ENCODE measurements around the gene IL11.

IL11 gene

DNA sequence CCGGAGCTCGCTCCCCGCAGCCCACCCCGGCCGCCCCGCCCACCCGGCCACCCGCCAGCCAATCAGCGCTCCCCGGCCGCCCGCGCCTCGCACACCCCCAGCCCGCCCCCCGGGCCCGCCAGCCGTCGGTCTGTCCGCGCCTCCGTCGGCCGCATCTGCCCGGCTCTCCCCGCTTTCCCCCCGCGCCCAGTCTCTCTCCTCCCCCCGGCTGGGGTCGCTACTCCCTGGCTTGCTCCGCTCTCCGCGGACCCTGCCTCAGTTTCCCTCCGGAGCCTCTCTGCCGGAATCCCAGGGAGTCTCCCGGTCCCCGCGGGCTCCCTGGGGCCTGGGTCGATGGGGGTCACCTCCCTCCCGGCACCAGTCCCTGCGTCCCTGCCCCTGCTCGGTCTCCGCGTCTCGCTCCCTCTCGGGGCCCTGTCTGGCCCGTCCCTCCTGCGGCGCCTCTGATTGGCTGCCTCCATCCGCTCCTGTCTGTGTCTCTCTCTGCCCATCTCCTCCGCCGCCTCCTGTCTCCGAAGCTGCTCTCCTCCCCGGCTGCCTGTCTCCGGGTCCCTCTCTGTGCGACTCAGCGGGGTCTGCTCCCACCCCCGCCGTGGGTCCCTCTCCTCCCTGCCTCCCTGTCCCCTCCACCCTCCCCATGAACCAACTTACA lies 484 bp downstream of the IL11 start:
- DNase-seq = peak; percentile 45 to 90

DNA sequence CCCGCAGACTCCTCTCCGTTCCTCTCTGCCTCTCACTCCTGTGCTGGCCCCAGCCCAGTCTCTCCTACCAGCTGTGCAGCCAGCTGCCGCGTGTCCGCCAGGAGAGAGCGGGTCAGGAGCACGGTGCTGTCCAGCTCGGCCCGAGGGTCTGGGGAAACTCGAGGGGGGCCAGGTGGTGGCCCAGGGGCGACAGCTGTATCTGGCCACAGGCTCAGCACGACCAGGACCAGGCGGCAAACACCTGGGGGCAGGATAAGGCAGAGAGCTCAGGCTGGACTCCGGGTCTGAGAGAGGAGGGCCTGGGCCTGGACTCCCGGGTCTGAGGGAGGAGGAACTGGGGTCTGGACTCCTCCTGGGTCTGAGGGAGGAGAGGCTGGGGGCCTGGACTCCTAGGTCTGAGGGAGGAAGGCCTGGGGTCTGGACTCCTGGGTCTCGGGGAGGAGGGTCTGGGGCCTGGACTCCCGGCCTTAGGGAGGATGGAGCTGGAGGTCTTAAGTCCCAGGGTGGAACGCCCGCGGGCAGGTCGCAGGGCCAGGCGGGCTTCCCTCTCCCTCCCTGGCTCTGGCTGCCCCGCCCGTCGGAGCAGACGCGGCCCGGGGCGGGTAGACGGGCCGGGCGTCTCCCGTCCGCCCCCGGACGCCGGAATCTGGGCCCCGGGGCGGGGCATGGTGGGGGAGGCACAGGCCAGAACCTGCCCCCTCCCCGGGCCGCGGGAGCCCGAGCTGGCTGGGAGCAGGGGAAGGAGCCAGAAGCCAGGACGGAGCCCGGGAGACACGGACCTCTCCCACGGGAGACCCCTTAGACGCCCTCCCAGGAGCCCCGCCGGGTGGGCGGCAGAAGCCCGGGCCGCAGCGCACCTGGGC lies 1.3 kb downstream of the IL11 start:
- DNase-seq = no peak

DNA sequence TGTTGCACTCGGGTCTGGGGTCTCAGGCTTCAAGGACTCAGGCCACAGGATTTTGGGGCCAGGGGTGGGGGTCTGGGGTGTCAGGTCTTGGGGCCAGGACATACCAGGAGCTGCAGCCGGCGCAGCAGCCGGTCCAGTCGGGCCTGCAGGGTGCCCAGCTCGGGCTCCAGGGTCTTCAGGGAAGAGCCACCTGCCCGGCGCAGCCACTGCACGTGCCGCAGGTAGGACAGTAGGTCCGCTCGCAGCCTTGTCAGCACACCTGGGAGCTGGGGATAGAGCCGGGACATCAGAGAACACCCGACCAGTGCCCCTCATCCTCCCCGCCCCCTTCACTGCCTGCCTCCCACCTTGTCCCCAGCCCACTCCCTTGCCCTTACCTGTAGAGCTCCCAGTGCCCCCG lies 2.2 kb downstream of the IL11 start:
- no peak for DNase-seq

DNA sequence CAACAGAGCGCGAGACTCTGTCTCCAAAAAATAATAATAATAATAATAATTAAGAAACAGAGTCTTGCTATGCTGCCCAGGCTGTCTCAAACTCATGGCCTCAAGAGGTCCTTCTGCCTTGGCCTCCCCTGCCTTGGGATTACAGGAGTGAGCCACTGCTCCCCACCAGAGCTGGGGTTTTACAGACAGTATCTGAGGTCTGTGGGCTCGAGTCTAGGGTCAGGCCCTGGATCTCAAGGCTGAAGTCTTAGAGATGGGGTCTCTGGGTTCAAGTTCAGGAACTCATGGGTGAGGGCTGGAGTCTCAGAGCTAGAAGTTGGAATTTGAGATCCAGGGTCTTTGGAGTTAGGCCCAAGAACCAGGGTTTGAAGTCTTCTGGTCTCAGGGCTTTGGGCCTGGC lies 3.5 kb downstream of the IL11 start:
- DNase-seq = no peak

DNA sequence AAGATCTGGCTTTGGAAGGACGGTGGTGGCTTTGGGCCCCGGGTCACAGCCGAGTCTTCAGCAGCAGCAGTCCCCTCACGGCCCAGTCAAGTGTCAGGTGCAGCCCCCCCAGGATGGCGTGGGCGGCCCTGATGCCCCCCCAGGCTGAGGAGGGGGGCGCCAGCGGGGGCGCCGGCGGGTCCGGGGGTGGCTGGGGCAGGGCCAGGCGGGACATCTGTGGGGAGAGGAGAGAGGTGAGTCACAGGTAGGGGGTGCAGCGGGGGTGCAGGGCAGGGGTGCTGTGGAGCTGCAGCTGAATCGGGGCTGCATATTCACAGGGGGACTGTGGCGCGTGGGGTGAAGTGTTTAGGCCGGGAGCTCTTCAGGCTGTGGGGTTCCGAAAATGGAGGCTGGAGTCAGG lies 4.3 kb downstream of the IL11 start:
- DNase-seq = no peak

DNA sequence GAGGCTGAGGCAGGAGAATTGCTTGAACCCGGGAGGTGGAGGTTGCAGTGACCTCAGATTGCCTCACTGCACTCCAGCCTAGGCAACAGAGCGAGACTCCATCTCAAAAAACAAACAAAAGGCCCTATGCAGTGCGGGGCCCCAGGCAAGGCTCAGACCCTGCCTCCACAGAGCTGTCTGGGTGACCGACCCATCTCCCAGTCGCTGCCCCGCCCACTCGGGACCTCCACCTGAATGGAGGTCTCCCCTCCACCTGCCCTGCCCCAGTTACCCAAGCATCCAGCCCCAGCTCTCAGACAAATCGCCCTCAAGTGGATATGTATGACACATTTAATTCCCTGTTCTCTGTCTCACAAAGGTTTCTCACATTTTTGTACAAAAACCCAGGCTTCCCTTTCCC lies 5.0 kb downstream of the IL11 start:
- no peak for DNase-seq

DNA sequence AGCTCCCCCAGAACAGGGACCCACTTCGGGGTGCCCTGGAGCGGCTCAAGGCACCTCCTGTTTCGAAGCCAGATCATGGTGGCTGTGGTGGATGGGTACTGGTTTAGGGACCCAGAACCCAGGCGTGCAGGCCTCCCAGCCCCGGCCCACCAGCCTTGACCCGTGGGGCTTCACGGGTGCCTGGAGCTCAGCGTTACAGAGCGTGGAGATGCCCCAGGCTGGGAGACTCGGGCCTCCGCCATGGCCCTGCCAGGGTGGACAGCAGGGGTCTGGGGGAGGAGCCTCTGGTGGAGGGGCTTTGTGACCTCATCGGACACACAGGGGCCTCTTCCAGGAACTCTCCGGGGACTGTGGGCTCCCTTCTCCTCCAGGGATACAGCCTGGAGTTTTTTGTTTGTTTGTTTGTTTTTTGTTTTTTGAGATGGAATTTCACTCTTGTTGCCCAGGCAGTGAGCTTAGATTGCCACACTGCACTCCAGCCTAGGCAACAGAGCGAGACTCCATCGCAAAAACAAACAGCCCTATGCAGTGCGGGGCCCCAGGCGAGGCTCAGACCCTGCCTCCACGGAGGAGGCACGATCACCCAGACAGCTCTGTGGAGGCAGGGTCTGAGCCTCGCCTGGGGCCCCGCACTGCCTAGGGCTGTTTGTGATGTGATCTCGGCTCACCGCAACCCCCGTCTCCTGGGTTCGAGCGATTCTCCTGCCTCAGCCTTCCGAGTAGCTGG lies 7.1 kb downstream of the IL11 start, which contains the start of gene GARIN5B:
TSS of gene GARIN5B (minus strand) at position 271 of the 727 bp plus-strand sequence. CDS start at position 77, 194 bp downstream.
- DNase-seq = no peak

DNA sequence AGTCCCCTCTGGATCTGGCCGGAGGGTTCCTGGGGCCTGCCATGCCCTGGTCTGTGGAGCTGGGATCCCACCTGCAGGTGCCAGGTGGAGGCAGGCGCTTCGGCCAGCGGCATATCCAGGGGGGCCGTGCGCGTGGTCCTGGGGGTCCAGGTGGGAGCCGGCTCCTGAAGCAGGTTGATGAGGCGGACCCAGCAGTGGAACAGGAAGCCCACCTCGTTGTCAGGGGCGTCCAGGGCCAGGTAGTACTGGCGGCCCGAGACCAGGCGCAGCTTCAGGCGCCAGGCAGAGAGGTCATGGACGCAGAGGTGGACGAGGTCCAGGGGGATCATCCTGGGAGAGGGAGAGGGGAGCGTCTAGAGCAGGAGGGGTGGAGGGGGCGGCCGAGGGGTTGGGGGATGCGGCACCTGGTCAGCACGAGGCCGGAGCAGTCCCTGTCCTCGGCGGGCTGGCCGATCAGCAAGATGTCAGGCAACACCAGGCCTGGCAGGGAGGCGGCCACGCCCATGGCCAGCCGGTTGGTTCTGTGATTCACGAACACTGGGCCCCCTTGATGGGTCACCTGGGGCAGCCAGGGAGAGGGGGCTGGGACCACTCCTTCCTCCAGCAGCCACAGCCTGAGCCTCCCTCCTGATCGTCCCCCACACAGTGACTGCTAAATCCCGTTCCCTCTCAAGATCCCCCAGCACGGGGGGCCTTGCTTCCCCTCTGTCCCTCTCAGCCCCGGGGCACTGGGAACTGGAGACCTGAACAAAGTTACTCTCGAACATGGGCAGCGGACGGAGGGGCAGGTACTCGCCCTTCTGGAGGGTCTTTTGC lies 7.9 kb downstream of the IL11 start:
- no peak for DNase-seq

DNA sequence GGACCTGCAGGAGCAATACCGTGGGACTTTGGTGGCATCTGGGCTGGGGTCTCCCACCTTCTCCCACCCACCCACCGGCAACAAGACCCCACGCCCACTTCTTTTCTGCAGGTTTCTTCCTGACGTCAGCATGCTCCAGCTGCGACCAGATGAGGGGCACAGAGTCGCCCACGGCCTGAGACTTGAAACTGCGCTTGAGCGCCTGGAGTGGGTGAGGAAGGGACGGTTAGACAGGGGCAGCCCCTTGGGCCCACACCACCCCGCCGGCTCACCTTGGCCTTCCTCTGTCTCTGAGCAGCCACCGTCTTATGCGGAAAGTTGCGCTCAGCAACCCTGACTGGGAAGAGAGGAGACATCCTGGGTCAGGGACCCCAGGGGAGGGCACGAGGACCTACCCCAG lies 9.4 kb downstream of the IL11 start:
- no peak for DNase-seq

DNA sequence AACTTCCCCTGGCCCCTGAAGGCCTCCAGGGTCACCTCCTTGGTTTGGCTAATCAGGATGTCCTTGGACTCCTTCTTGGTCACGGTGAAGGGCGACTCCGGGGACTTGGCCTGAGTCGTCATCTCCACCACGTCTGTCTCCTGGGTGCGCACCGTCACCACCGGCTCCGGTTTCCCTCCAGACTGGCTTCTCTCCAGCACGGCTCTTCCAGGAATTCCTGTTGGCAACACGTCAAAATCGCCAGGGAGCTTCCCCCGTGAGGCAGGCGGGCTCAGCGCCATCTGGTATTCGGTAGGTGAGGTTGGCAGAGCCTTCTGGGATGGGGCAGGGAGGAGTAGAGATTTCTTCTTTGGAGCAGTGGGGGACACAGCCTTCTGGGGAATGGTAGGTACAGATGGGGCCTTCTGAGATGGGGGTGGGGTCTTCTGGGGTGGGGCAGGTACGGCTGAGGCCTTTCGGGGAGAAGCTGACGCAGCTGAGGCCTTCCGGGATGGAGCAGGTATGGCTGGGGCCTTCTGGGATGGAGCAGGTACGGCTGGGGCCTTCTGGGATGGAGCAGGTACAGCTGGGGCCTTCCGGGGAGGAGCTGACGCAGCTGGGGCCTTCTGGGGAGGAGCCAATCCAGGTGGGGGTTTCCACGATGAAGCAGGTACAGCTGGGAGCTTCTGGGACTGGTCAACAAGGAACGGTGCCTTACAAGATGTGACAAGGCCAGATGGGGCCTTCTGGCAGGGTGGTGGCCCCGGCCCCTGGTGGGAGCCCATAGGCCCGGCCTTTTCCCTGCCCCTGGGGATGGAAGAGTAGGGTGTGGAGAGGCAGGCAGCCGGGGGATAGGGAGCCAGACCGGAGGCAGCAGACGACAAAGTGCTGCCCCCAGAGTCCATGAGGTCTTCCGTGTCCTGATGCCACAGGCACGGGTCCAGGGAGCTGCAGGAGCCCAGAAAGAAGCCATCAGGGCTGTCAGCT lies 11.0 kb downstream of the IL11 start:
- no peak for DNase-seq

DNA sequence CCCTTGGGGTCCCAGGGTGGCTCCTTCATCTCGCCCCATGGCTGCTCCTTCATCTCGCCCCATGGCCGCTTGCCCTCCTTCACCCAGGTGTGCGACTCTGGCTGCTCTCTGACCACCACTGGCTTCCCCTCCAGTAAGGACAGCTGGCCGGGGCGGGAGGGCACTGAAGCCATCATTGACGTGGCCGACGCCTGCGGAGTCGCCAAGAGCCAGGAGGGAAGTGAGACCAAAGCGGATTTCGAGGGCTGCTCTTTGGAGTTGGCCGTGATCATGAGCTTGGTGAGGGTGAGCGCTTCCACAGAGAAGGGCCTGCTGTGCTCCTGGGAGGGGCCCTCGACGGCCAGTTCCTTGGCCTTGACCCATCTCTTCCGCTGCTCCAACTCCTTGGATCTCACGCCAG lies 11.8 kb downstream of the IL11 start:
- DNase-seq = no peak

DNA sequence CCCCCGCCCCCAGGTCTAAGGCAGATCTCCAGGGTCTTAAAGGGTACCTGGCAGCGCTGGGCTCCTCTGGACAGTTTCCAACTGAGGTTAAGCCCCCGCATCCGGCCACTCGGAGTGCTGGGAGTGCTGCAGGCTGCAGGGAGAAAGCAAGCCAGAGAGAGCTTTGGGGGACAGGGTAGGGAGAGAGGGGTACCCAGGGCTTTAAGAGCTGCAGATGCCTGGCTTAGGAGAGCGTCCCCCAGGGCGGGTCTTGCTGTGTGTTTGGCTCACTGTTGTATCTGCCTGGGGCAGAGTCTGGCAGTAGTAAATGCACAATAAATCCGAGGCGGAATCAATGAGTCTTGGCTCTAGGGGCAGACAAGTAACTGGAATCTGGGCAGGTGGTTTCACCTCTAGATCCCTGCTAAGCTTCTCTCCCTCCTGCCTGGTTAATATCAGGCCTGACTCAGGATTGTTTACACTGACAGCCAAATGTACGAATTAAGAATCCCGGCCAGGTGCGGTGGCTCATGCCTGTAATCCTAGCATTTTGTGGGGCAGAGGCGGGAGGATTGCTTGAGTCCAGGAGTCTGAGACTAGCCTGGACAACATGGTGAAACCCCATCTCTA lies 14.9 kb downstream of the IL11 start:
- no peak for DNase-seq

DNA sequence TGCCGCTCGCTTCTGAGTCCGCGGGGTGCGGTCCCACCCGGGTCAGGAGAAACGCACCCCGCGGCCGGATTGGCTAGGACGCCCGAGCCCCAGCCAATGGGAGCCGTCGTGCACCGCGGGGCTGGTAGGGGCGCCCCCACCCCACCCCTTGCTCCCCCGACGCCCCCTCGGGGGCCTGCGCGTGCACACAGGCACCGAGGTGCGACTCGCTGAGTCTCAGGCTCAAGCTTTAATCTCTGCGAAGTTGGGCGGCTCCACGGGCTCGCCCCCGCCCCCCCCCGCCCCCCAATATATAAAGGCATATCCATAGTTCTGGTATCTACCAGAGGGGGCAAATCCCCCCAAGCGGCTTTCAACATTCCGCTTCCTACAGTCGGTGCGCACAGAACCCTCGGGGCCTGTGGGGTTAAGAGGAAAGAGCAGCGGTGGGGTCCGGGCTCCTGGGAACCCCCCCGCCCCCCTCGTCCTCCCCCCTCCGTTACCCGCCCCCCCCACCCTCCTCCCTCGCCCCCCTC lies 15.5 kb downstream of the IL11 start, which contains the start of gene COX6B2:
TSS of gene COX6B2 (minus strand) at position 22 of the 515 bp plus-strand sequence. CDS start 198 bp downstream, outside the sequence.
- DNase-seq = no peak

DNA sequence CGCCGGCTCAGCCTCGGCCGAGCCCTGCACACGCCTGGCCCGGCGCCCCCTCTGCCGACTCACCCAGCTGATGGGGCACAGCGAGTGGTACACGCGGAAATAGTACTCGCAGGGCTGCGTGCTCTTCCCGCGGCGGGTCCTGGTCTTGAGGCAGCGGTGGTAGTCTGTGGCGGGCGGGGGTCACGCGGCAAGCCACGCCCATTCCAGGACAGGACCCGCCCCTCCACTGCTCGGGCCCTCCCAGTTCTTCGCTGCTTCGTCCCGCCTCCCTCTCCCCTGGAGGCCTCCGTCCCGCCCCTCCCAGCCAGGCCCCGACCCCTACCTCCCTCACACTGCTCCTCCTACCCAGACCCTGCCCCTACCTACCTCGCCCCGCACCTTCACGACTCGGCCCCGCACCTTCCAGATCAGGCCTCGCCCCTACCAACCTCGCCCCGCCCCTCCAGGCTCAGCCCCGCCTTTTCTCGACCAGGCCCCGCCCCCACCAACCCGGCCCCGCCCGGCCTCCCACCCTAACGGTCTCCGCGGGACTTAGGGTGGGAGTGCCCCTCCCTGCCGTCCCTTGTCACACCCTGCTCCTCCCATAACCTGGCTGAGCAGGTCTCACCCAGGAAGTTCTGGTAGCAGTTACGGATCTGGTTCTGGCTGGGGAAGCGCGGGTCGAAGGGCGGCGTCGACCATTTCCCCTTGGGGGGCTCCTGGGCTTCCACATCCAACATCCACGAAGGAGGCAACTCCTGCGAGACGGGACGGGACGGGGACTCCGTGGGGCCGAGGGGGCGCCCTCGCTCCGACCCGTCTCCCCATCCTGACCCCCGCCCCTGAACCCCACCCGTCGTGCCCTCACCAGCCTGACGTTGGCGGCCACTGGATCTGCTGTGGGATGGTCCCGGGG lies 16.2 kb downstream of the IL11 start:
- DNase-seq = peak in 1 of 2 experiments; percentile 77

DNA sequence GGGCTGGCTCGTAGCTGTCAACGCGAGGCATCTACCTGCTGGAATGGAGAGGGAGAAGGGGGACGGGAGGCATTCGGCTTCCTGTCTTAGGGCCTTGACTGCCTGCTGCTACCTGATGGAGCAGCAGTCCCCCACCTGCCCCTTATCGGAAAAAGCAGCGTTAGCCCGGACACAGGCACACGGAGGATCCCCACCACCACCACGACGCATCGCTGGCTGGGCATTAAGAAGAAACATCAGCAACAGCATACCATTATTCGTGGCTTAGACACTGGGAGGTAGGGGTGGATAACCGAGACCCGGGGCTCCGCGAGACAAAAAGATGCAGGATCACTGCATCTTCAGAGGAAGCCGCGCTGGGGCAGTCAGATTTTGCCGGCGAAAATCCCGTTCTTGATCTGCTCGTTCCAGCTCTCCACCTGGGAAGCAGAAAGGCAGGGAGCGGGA lies 16.9 kb downstream of the IL11 start:
- DNase-seq = no peak

DNA sequence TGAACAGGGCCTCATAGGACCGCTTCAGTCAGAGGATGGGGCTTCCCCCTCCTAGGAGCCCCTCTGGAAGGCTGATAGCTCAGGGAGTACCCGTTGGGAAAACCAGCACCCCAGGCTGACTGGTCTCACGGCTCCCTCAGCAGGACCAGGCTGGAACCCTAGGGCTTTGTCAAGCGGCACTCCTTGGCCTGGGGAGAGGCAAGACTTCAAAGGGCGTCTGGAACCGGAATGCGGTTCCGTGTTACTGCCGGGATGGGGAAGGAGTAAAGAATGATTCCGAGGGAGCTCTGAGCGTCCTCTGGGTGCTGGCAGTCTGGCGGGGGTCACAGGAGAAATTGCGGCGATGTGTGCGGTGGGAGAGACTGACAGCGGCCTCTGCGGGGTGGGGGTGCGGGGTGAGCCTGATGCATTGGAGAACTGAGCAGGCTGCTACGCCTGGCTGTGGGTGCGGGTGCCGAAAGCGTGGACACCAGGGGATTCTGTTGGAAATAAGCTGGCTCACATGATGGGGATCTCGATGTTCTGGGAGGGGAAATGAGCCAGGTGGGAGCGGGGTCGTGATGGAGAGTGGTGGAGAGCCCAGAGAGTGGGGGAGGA lies 17.6 kb downstream of the IL11 start:
- DNase-seq = no peak

DNA sequence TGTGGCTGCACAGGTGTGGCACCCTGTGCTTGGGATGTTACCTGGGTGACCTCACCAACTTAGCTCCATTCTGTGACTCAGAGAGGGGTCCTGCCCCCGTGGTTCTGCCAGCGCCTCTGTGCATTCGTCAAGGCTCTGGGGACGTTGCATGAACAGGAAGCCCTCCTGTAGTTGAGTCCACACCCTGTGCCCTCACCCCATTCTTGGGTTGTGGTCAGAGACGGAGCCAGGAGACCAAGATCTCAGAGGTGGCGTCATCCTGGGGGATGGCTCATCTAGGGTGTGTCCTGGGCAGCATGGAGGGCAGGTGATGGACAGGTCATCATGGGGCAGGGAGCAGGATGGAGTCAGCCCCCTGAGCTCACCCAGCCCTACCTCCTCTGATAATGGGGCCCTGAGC lies 18.2 kb downstream of the IL11 start:
- DNase-seq = no peak

DNA sequence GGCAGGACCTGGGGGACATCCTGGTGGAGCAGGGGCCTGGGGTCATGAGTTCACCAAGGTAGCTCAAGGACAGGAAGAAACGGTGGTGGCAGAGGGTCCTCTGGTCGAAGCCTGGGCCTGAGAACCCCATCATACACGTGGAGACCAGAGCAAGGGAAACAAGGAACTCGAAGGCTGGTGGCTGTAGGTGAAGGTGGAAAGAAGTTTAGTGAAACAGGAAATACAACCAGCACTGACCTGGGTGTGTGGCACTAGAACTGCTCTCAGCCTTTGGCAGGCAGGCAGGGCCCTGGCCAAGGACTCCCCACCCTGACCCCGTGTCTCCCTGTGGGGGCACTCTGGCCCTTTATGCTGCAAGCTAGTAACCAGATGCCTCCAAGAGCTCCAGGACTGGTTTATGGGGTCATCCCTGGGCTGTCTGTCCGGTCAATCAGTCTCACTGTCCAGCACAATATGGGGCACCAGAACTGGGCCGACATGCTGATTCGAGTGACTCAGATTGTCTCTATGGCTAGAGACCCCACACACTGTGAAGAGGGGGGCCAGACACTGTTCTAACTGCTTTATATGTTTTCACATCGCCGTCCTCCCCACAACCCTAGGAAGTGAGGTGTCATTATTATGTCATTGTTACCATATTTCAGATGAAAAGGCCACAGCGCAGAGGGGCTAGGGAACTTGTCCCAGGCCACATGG lies 19.5 kb downstream of the IL11 start:
- DNase-seq = no peak
